CD4-positive, alpha-beta T cell (primary cell): ENCODE data around the gene CCT3. TPM values are rescaled to one million over a fixed set of nuclear protein-coding genes. Genes with fewer than 3 reads are reported as not detected.

Experiments used
- ATAC-seq: fragments of 200-7000 bp; cut with Tn5 transposase; one replicate; pipeline ENCODE4 v1.10.0; 2022; ENCODE audit warnings: mild to moderate bottlenecking; ENCODE audit not compliant: poor library complexity
- CTCF ChIA-PET: fragments of 350-600 bp; sonication (Branson Sonifier 250); formaldehyde crosslinking; loops from one replicate; lab custom pipeline; 2021; ENCODE audit warnings: antibody characterized with exemption, inconsistent platforms; lab: Charles Lee
- POLR2A ChIA-PET: fragments of 350-600 bp; sonication (Branson Sonifier 250); formaldehyde crosslinking; loops from one replicate; lab custom pipeline; 2021; ENCODE audit warnings: antibody characterized with exemption, inconsistent platforms; lab: Charles Lee
- DNase-seq, 14 experiments: peaks; one replicate each; pipeline ENCODE4 v3.0.0-alpha.2; 2013 to 2020; ENCODE audit warnings: mixed read lengths in 2 of 14
- H3K27ac ChIP-seq, 2 donors: one replicate each; pipeline versions ENCODE4 v1.5.1 to v1.7.0; 2013; ENCODE audit warnings: low read length in 2 of 2, low read depth in 1 of 2, mild to moderate bottlenecking in 1 of 2
- H3K27me3 ChIP-seq, 2 experiments: 1 replicate in 1 of 2; 2 replicates in 1 of 2; pipeline versions ENCODE4 v1.6.1 to v1.7.0; 2013; ENCODE audit warnings: low read length in 2 of 2, control low read depth in 1 of 2, mild to moderate bottlenecking in 1 of 2, moderate library complexity in 1 of 2; ENCODE audit not compliant: insufficient read depth in 2 of 2, control insufficient read depth in 1 of 2
- H3K36me3 ChIP-seq: one replicate; pipeline ENCODE4 v1.6.1; 2013; ENCODE audit warnings: low read length, control low read depth; ENCODE audit not compliant: insufficient read depth
- H3K4me1 ChIP-seq: one replicate; pipeline ENCODE4 v1.6.1; 2013; ENCODE audit warnings: low read length, control low read depth; ENCODE audit not compliant: insufficient read depth
- H3K4me3 ChIP-seq: one replicate; pipeline ENCODE4 v1.5.1; 2013; ENCODE audit warnings: mild to moderate bottlenecking, low read length, moderate library complexity
- H3K9me3 ChIP-seq, 2 experiments: 1 replicate in 1 of 2; 2 replicates in 1 of 2; pipeline versions ENCODE4 v1.6.1 to v1.7.0; 2013; ENCODE audit warnings: low read length in 2 of 2, mild to moderate bottlenecking in 2 of 2, control low read depth in 1 of 2, moderate library complexity in 1 of 2; ENCODE audit not compliant: control insufficient read depth in 1 of 2, insufficient read depth in 1 of 2
- H3K27ac Mint-ChIP-seq: one replicate; pipeline ENCODE4 v1.8.0; 2020; ENCODE audit warnings: mixed read lengths
- H3K27me3 Mint-ChIP-seq: one replicate; pipeline ENCODE4 v1.8.0; 2021; ENCODE audit warnings: mixed read lengths
- H3K36me3 Mint-ChIP-seq: one replicate; pipeline ENCODE4 v1.8.0; 2021; ENCODE audit warnings: low read depth, mixed read lengths
- H3K4me1 Mint-ChIP-seq: one replicate; pipeline ENCODE4 v1.8.0; 2021; ENCODE audit warnings: low read depth, mixed read lengths
- H3K4me3 Mint-ChIP-seq: one replicate; pipeline ENCODE4 v1.8.0; 2020; ENCODE audit warnings: mild to moderate bottlenecking, mixed read lengths
- H3K9me3 Mint-ChIP-seq: one replicate; pipeline ENCODE4 v1.8.0; 2020; ENCODE audit warnings: mixed read lengths
- intact Hi-C, 2 experiments: fragments of 100-400 bp; cut with DNase I in 1 of 2; cut with micrococcal nuclease in 1 of 2; formaldehyde crosslinking; loops; one replicate each; pipeline versions ENCODE4 v1.15.1 to v1.9.0; 2023 to 2025; cut with DNase I, micrococcal nuclease
- total RNA-seq, 174 experiments: library from RNA in 2 of 174; stranded (reverse) in 2 of 174; gene quantifications; one replicate each; pipeline ENCODE4 v1.2.3 and lab custom pipeline; 2021 to 2026
- TF ChIP-seq, protein P1 (sequence below): fragments of 200-600 bp; IDR thresholded peaks from one replicate; pipeline ENCODE4 v1.8.0; 2022; ENCODE audit warnings: antibody characterized with exemption, mild to moderate bottlenecking

CCT3 gene
- total RNA-seq, 2 experiments from 2014 or later, result 49.6 to 50.2 TPM

DNA sequence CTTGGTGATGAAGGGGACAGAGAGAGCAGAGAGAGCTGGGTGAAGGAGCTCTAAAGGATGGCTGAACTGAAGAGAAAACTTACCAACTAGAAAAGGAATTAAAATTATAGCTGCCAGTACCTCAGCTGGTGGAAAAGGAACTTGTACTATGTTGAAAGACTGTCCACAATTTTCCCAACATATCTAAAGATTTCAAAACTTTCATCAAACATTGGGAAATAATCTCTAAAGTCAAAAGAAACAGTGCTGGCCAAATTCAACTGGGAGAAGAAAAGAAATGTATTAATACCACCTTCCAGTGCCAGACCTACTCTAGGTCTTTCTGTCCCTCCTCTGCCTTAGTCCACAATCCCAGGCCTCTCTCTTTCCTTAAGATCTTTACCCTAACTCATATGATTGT is 61.6 kb downstream of the CCT3 start:
- Histone ChIP-seq H3K36me3 (peaks cover 72% of the 10 kb centered on the region), H3K27ac (no peak overlapping the region), H3K4me3 (no peak overlapping the region), H3K4me1 (peaks cover 11% of the 10 kb centered on the region), H3K9me3 (no peaks in the 10 kb centered on the region), H3K27me3 (no peaks in the 10 kb centered on the region)
- TF ChIP-seq, protein P1, sequence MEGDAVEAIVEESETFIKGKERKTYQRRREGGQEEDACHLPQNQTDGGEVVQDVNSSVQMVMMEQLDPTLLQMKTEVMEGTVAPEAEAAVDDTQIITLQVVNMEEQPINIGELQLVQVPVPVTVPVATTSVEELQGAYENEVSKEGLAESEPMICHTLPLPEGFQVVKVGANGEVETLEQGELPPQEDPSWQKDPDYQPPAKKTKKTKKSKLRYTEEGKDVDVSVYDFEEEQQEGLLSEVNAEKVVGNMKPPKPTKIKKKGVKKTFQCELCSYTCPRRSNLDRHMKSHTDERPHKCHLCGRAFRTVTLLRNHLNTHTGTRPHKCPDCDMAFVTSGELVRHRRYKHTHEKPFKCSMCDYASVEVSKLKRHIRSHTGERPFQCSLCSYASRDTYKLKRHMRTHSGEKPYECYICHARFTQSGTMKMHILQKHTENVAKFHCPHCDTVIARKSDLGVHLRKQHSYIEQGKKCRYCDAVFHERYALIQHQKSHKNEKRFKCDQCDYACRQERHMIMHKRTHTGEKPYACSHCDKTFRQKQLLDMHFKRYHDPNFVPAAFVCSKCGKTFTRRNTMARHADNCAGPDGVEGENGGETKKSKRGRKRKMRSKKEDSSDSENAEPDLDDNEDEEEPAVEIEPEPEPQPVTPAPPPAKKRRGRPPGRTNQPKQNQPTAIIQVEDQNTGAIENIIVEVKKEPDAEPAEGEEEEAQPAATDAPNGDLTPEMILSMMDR, result no peak
- ChIA-PET POLR2A (no interaction called here), CTCF (no interaction called here)
- Mint-ChIP-seq H3K9me3 (no peaks in the 10 kb centered on the region), H3K27ac (no peak overlapping the region), H3K36me3 (peaks cover 77% of the 10 kb centered on the region), H3K4me3 (no peak overlapping the region), H3K4me1 (peaks cover 21% of the 10 kb centered on the region), H3K27me3 (no peaks in the 10 kb centered on the region)
- DNase-seq (no peak), ATAC-seq (no peak)
- intact Hi-C loops, result no loop called here

DNA sequence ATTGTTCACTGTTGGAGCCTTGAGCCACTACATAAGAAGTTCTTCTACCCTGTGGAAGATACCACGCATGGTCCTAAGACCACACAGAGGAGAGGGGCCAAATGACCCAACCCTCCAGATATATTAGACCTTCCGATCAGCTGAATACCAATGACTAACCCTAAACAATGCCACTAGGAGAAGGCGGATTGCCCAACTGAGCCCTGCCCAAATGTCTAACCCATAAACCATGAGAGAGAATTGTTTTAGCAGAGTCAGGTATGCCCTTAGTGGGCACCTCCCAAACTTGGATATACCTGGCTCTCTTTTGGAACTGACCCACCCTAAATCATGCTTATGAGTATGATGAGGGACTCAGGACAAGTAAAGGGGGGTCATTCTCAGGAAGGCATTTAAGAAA is 67.8 kb downstream of the CCT3 start:
- intact Hi-C loops, result no loop called here
- DNase-seq (no peak), ATAC-seq (no peak)
- Histone ChIP-seq H3K27ac (no peak overlapping the region), H3K36me3 (peaks cover 91% of the 10 kb centered on the region), H3K4me1 (no peaks in the 10 kb centered on the region), H3K27me3 (no peaks in the 10 kb centered on the region), H3K9me3 (no peaks in the 10 kb centered on the region), H3K4me3 (no peak overlapping the region)
- TF ChIP-seq, protein P1, result no peak
- no peaks in the 10 kb centered on the region for H3K4me1 Mint-ChIP-seq
- H3K4me3 Mint-ChIP-seq, result no peak overlapping the region
- no peak overlapping the region for H3K27ac Mint-ChIP-seq
- H3K27me3 Mint-ChIP-seq, result no peaks in the 10 kb centered on the region
- H3K36me3 Mint-ChIP-seq, result peaks cover 89% of the 10 kb centered on the region
- ChIA-PET CTCF (interaction anchor here (1.6 kb wide), 1 partner anchor 13 kb away, joined by 3 read pairs; the partner anchor contains the start of gene SMG5), POLR2A (interaction anchor here (4.7 kb wide), 1 partner anchor 13 kb away, joined by 24 read pairs; the partner anchor contains the start of genes SMG5 and TMEM79)
- H3K9me3 Mint-ChIP-seq, result no peaks in the 10 kb centered on the region

DNA sequence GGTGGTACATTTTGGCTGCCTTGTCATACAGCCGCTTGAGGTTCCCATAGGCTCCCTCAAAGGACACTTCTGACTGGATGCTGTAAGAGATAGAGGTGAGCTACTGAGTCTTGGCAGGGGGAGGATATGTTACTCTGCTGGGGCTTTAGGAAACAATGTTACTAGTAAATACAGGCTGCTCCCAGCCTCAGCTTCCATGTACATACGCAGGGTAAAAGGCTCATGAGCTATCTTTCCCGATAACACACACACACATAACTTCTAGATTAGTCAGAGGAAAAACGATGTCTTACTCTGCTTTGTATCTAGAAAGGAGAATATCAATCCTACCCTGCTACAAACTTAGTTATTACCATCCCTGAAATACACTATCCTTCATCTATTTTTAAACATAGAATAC is 69.8 kb downstream of the CCT3 start:
- no peaks in the 10 kb centered on the region for H3K9me3 Mint-ChIP-seq
- no peak for ATAC-seq
- no peaks in the 10 kb centered on the region for H3K27me3 ChIP-seq
- POLR2A ChIA-PET, result interaction anchor here (1.0 kb wide), 1 partner anchor 22 kb away, joined by 3 read pairs; no protein-coding TSS in a partner anchor
- no peaks in the 10 kb centered on the region for H3K4me1 ChIP-seq
- peaks cover 85% of the 10 kb centered on the region for H3K36me3 ChIP-seq
- intact Hi-C loops, result no loop called here
- H3K27ac Mint-ChIP-seq, result no peak overlapping the region
- H3K4me3 ChIP-seq, result no peak overlapping the region
- no peaks in the 10 kb centered on the region for H3K27me3 Mint-ChIP-seq
- no peaks in the 10 kb centered on the region for H3K9me3 ChIP-seq
- DNase-seq, result no peak
- TF ChIP-seq, protein P1, result no peak
- H3K36me3 Mint-ChIP-seq, result peaks cover 89% of the 10 kb centered on the region
- H3K4me1 Mint-ChIP-seq, result no peaks in the 10 kb centered on the region
- CTCF ChIA-PET, result no interaction called here
- no peak overlapping the region for H3K27ac ChIP-seq
- H3K4me3 Mint-ChIP-seq, result no peak overlapping the region
